Measurements from ENCODE around the gene CASK. TPM values are rescaled to one million over a fixed set of nuclear protein-coding genes. Genes with fewer than 3 reads are reported as not detected.
"Not testable (repeated sequence)": the region's sequence is repeated elsewhere in the genome, so short reads cannot be mapped to it uniquely, and the experiment has no call there.

CASK gene
- total RNA-seq, 4 donors from 2014 or later = 46.9 to 123 (median 78.8) TPM

GRCh38 chrX:41616255-41616654 is 307.1 kb downstream of the CASK start:
- Histone ChIP-seq H3K4me1 (no peaks in the 10 kb centered on the region), H3K4me3 (no peak overlapping the region), H3K9me3 (no peaks in the 10 kb centered on the region), H3K36me3 (no peaks in the 10 kb centered on the region), H3K27me3 (no peaks in the 10 kb centered on the region), H3K27ac (no peak overlapping the region)
- no peak for TF ChIP-seq CTCF (IDR thresholded peaks at IDR 0.05)
- no peak for TF ChIP-seq POLR2A (IDR thresholded peaks at IDR 0.05)
- DNase-seq = no peak

- no peak overlapping the region for H3K4me3 ChIP-seq
- TF ChIP-seq POLR2A (IDR thresholded peaks at IDR 0.05) (no peak), CTCF (IDR thresholded peaks at IDR 0.05) (no peak)
- DNase-seq = no peak
These were observed 315.1 kb downstream of the CASK start for GRCh38 chrX:41608244-41608643.

GRCh38 chrX:41607264-41607832 is 316.0 kb downstream of the CASK start:
- Histone ChIP-seq H3K4me1 (no peaks in the 10 kb centered on the region), H3K9me3 (no peaks in the 10 kb centered on the region), H3K27me3 (no peaks in the 10 kb centered on the region), H3K4me3 (no peak overlapping the region), H3K36me3 (no peaks in the 10 kb centered on the region), H3K27ac (no peak overlapping the region)
- DNase-seq = no peak
- no peak for TF ChIP-seq CTCF (IDR thresholded peaks at IDR 0.05)
- TF ChIP-seq POLR2A (IDR thresholded peaks at IDR 0.05) = no peak

More at GRCh38 chrX:41608244-41608643, 315.1 kb downstream of the CASK start:
- Histone ChIP-seq H3K4me1 (no peaks in the 10 kb centered on the region), H3K36me3 (no peaks in the 10 kb centered on the region), H3K27me3 (no peaks in the 10 kb centered on the region), H3K9me3 (no peaks in the 10 kb centered on the region), H3K27ac (no peak overlapping the region)

GRCh38 chrX:41606057-41606456 is 317.3 kb downstream of the CASK start:
- not testable (repeated sequence) for H3K27me3 ChIP-seq, H3K9me3 ChIP-seq, DNase-seq, H3K4me3 ChIP-seq, H3K4me1 ChIP-seq, H3K36me3 ChIP-seq, H3K27ac ChIP-seq

GRCh38 chrX:41604766-41605543 is 318.4 kb downstream of the CASK start:
- Histone ChIP-seq H3K4me1 (no peaks in the 10 kb centered on the region), H3K36me3 (no peaks in the 10 kb centered on the region), H3K27me3 (no peaks in the 10 kb centered on the region), H3K9me3 (no peaks in the 10 kb centered on the region), H3K4me3 (no peak overlapping the region), H3K27ac (peak overlapping the region in 1 of 4 donors; percentile 48)
- no peak for DNase-seq
- TF ChIP-seq POLR2A (IDR thresholded peaks at IDR 0.05) (no peak), CTCF (IDR thresholded peaks at IDR 0.05) (no peak)

- Histone ChIP-seq H3K9me3 (no peaks in the 10 kb centered on the region), H3K4me3 (no peak overlapping the region), H3K27ac (peak overlapping the region in 1 of 4 donors; percentile 14), H3K27me3 (no peaks in the 10 kb centered on the region), H3K36me3 (no peaks in the 10 kb centered on the region), H3K4me1 (no peaks in the 10 kb centered on the region)
- no peak for DNase-seq
- TF ChIP-seq CTCF (IDR thresholded peaks at IDR 0.05) (no peak), POLR2A (IDR thresholded peaks at IDR 0.05) (no peak)
These were observed 319.2 kb downstream of the CASK start for GRCh38 chrX:41604177-41604576.

Data from Peyer's patch (tissue), 4 donors.